ENCODE results near the gene C9orf40.

DNA sequence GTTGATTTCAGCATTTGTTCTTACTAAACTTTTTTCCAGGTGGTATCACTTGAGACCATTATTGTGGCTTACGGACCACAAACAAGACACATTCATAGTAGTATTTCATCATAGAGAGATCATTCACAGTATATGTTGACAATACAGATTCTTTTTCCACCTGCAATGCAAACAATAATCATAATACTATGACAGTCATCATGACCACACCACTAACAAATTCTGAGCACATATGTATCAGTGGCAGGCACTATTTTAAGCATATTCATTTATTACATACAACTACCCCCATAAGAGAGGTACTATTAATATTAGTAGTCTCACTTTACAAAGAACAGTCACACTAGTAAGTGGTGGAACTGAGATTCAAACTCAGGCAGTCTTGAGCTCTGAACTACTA is 31.0 kb upstream of the C9orf40 start:
- TF ChIP-seq EZH2 (IDR thresholded peaks at IDR 0.05): no peak
- TF ChIP-seq POLR2AphosphoS5 (IDR thresholded peaks at IDR 0.05; ENCODE audit: borderline replicate concordance, low read depth, low read length): no peak
